NOMO-1 treated with dmso at 0.1 percent for 144 hours (cell line): ENCODE measurements around the gene LSAMP.

Experiments
- DNase-seq: peaks from one replicate; lab custom pipeline; 2025; ENCODE audit not compliant: unreplicated experiment; lab: John Stamatoyannopoulos, UW

Gene LSAMP

DNA sequence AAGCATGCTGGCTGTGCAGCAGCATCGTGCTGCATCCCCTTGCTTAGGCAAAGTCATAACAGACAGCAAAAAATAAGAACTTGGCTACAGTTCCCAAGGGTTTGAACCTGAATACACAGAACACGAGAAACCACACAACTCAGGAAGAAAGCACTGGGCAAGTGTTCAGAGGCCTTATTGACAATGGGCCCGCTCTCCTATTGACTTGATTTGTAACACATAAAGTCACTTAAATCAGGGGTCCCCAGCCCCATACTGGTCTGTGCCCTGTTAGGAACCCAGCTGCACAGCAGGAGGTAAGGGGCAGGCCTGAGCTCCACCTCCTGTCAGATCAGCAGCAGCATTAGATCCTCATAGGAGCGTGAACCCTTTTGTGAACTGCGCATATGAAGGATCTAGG, 145.1 kb downstream of the LSAMP start:
- DNase-seq, result no peak

GRCh38 chr3:116299646-116300081, 145.6 kb downstream of the LSAMP start:
- no peak for DNase-seq

- DNase-seq, result no peak
Observed at GRCh38 chr3:116298151-116298550, 147.1 kb downstream of the LSAMP start.

GRCh38 chr3:116291141-116291540, 154.1 kb downstream of the LSAMP start:
- no peak for DNase-seq

- DNase-seq, result no peak
Observed at GRCh38 chr3:116288485-116288884, 156.8 kb downstream of the LSAMP start.

GRCh38 chr3:116285781-116286421, 159.4 kb downstream of the LSAMP start:
- no peak for DNase-seq

- no peak for DNase-seq
Observed at GRCh38 chr3:116281313-116282143, 163.8 kb downstream of the LSAMP start.

DNA sequence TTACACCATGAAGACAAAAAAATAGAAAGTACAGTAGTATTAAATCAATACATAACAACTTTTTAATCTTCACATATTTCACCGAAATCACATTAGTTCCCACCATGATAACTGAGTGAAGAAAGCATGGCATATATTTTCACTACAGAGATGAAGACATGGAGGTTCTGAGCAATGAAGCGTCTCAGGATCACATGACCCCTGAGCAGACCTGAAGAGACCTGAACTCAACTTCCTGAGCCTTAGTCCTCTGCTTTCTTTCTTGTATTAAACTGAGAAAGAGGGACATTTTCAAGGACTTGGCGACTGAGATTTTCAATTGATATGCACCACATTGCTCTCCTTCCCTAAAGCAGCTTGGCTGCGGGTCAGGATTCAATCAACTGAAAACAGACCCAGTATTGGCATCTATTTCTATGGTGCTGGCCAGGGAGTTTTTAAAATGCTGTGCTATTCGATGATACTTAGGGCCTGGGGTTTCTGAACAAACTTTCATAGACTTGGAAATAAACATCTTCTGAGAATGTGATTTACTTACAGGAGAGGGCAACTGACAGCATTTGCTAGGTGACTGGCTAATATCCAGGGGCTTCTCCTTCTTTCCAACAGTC, 165.1 kb downstream of the LSAMP start:
- DNase-seq, result no peak

- no peak for DNase-seq
Observed at GRCh38 chr3:116276675-116277074, 168.6 kb downstream of the LSAMP start.

DNA sequence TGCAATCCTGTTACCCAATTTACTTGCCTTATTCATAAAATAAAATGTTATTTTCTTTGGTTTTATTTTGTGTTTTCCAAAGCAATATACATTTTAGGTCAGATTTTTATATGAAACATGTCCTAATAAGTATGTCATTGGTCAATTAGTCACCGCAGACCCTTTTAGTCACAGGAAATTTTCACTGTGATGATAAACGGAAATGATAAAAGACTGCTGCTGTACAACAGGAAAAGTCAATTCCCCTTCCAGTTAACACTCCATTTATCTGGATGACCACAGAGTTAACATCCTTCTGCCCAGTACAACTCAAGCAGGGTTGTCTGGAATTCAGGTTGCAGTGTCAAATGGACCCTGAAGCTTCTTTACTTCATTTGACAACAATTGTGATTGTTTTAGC, 175.2 kb downstream of the LSAMP start:
- DNase-seq, result no peak

DNA sequence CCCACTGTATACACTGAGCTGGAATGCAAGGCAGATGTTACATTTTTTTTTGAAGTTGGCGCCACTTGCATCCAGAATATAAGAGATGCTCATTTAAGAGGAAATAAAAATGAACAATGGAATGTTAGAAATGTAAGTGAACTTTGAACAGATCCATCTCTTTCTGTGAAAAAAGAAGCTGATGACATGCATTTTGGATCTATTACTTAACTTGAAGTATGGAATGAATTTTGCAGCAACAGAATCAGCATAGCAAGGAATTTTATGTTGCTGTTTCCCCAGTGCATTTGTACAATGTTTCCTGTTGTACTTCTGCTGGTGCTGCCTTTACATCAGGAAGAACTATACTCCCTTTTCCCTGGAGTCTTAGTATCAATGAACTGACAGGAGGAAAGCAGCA, 178.2 kb downstream of the LSAMP start:
- DNase-seq, result no peak

GRCh38 chr3:116265976-116266584, 179.2 kb downstream of the LSAMP start:
- no peak for DNase-seq

DNA sequence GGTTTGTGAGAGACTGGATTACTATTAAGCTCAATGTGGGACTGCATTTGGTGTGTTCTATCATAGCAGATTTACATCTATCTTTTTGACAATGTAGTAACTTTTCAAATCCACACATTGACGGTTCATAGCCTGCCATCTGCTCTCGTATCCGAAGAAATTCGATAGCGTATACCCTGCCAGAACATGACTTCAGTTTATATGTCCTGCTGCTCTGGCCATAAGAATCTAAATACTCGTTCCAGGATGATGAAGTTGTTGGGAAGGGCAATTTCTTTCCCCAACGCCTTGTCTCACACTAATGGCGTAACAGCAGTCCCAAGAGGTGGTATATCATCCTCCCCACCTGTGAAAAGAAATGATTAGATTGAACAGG, 180.0 kb downstream of the LSAMP start:
- no peak for DNase-seq

GRCh38 chr3:116264546-116265319, 180.6 kb downstream of the LSAMP start:
- DNase-seq, result no peak

GRCh38 chr3:116263842-116264545, 181.3 kb downstream of the LSAMP start:
- DNase-seq, result no peak

DNA sequence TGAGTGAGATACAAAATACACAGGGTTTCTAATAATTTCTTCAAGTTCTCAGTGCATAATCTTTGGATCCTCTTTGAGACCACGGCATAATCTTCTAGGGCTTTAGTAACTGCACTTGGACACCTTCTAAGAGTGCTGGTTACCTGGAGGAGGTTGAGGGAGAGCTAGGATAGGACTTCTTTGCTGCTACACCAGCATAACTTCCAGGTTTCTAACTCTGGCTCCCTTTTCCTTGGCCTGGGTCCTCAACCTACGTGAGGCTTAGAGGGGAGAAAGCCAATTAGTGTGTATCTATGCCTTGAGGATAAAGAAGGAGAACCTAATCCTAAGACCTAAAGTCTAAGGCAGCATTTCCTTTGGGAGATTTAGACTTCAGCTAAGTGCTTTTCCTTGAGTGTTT, 184.8 kb downstream of the LSAMP start:
- DNase-seq, result no peak

DNA sequence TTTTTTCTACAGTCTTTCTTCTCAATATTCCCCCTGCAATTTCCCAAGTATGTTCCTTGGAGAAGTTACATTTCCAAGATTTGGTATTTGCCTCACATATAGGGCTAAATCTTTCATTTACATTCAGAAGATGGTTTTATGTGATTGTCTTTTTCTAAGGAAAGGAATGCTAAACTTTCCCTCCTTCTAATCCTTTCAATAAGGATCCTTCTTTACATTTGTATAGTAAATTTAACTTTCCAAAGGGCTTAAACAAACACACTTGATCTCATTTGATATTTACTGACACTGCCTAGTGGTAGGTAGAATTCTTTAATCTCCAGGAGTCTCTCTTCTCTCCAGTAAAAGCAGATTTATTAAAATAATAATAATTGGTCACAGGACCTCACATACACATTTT, 185.3 kb downstream of the LSAMP start:
- no peak for DNase-seq

DNA sequence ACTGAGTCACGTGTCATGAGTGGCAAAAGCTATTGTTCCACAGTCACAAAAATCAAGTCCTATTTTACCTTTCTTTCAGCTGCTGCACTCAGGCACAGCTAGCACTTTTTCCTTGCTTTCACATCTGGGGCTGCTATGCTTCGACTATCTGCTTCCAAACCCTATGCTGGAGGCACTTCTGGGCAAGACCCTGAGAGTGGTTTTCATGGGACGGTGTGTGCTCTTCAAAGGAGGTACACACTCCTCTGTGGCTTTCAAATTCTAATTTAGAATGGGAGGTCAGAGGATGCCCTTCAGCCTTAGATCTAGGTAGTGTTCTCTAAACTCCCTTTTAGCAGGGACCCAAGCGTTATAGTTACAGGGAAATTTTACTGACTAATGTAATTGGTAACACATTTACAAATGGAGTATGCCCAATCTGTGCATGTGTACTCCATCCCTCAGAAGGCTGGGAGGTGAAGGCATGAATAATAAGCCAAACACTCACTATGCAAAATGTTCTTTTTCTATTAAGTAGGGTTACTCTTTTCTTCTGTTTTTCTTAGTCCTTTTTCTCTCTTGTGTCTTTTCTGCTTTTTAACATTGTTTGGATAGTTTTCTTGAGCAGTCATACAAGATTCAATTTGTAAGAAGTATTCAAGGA, 188.3 kb downstream of the LSAMP start:
- DNase-seq, result no peak

- no peak for DNase-seq
Observed at GRCh38 chr3:116254541-116254940, 190.7 kb downstream of the LSAMP start.

- DNase-seq, result no peak
Observed at GRCh38 chr3:116253511-116253910, 191.8 kb downstream of the LSAMP start.
